Regular cardiac myocyte (primary cell): ENCODE data around the gene RAB8A. TPM values are rescaled to one million over a fixed set of nuclear protein-coding genes. Genes with fewer than 3 reads are reported as not detected.

ENCODE experiments used
- total RNA-seq: library from RNA; depleted of rRNA; stranded (reverse); fragments of >200 nt; gene quantifications from 2 replicates; pipeline ENCODE4 v1.2.3, GENCODE V29; 2014

The RAB8A gene
- 37.8 and 82.6 TPM in 2 replicates for total RNA-seq

DNA sequence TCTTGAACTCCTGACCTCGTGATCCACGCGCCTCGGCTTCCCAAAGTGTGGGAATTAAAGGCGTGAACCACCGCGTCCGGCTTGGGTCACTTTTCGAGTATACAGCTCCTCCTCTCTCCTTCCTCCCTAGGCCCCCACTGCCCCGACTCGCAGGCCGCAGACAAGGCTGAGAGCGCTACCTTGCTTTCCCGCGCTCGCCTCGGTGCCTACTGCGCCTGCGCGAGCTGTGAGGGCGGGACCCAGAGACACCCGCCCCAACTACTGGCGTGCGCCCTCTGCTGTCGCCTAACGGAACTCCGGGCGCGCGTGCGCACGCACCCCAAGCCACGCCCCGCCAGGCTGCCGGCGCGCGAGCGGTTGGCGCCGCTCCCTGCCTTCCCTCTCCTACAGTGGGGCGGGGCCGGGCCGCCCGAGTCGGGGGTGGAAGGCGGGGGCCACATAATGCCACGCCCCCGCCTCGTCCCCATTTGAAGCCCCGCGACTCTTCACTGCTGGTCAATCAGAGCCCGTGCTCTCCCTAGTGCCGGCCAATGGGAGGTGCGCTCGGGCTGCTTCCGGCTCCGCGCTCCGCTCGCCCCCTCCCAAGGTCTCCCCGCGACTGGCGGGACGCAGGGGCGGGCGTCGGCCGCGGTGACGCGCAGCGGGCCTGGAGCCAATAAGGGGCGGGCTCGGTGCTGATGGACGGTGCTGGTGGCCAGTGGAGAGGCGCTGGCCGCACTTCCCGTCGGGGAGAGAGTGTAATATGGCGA is at the start of gene RAB8A:
Gene RAB8A (plus strand): TSS at position 730 of the 749 bp plus-strand sequence. CDS start 13 bp downstream, at position 743.

DNA sequence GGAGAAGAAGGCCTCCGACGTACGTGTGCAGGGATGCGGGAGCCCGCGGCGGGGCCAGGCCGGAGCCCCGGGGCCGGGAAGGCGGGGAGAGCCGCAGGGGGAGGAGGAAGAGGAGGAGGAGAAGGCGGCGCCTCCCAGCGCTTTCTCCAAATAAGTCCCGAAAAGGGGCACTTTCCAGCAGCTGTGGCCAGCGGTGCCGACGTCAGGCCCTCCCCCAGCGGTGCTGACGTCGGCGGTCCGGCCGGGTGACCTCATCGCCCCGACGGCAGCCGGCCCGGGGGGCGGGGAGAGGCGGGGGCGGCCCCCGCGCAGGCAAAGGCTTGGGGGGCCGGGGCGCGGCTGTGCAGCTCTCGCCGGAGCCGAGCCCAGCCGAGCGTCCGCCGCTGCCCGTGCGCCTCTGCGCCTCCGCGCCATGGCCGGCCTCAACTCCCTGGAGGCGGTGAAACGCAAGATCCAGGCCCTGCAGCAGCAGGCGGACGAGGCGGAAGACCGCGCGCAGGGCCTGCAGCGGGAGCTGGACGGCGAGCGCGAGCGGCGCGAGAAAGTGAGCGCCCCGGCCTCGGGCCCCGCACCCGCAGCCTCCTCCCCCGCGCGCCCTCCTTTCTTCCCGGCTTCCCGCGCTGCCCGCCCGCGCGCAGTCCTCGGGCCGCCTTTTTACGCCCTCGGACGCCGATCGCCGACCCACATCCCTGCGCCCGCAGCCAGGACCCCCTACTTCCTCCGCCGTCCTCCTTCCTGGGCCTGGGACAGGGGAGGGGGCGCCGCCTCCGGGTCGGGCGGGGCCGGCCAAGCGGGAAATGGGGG is 35.3 kb upstream of the RAB8A start, which contains the start of gene TPM4:
Gene TPM4 (plus strand): TSS at position 342 of the 804 bp plus-strand sequence. CDS start 71 bp downstream, at position 413.

DNA sequence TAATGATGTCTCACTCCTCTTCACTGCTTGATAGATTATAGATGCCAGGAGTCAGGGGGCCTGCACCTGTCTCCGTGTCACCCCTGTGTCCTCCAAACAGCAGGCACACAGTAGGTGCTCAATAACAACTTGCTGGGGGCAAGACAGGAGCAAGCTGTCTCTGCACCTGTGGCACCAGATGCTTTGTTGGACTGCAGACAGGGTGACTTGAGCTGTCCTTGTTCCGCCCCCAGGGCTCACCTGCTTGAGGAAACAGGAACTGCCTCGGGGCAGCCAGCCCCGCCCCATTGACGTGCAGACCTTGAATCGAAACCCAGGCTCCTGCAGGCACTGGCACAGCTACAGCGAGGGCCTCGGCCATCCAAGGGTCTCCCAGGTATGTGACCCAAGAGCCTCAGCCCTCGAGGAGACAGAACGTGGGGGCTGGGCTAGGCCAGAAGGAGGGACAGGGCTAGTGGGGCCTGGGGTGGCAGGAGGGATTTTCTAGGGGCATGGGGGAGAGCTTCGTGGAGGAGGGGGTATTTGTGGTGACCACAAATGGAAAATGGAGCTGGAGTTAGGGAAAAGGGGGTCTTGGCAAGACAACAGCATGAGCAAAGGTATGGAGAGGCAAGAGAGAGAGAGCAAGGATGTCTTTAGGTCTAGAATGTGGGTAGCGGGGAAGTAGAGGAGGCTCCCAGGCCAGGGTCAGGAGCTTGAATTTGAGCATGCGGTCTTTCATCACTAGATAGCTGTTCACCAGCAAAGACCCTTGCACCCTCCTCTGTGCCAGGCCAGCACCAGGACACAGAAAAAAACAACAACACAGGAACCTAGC is 31.9 kb downstream of the RAB8A start, which contains the start of gene HSH2D:
Gene HSH2D (plus strand): TSS at position 287 of the 817 bp plus-strand sequence. CDS start 5,066 bp downstream, outside the sequence.

Other genes starting within 250 kb of the RAB8A start
- not detected in 2 replicates for gene CYP4F2, start 213.8 kb upstream of the RAB8A start, total RNA-seq
- under 0.01 TPM in 1 of 2 replicates, not detected in the other for gene CYP4F11, start 177.4 kb upstream of the RAB8A start, total RNA-seq
- not detected in 2 replicates for gene OR10H4, start 162.9 kb upstream of the RAB8A start, total RNA-seq
- 927 and 961 TPM in 2 replicates for gene TPM4, start 35.4 kb upstream of the RAB8A start, total RNA-seq
- not detected in 2 replicates for gene HSH2D, start 31.8 kb downstream of the RAB8A start, total RNA-seq
- not detected in 2 replicates for gene CIB3, start 61.6 kb downstream of the RAB8A start, total RNA-seq
- gene FAM32A, start 73.5 kb downstream of the RAB8A start, total RNA-seq = 110 and 113 TPM in 2 replicates
- gene AP1M1, start 86.0 kb downstream of the RAB8A start, total RNA-seq = 56.4 and 96.6 TPM in 2 replicates
- 1.7 and 5.6 TPM in 2 replicates for gene KLF2, start 212.9 kb downstream of the RAB8A start, total RNA-seq